NT2/D1 (cell line): Measurements from ENCODE around the gene CPED1.

Experiments used
- SUZ12 ChIP-seq: IDR thresholded peaks from 2 replicates; pipeline ENCODE4 v1.6.1; 2011; ENCODE audit not compliant: insufficient read length, insufficient read depth; ENCODE audit errors: extremely low read depth
- YY1 ChIP-seq: IDR thresholded peaks from 2 replicates; pipeline ENCODE4 v1.6.1; 2011; ENCODE audit not compliant: insufficient read length, insufficient read depth
- ZNF274 ChIP-seq: IDR thresholded peaks from 2 replicates; pipeline ENCODE4 v1.6.1; 2011; ENCODE audit warnings: mild to moderate bottlenecking, low read depth, low read length

DNA sequence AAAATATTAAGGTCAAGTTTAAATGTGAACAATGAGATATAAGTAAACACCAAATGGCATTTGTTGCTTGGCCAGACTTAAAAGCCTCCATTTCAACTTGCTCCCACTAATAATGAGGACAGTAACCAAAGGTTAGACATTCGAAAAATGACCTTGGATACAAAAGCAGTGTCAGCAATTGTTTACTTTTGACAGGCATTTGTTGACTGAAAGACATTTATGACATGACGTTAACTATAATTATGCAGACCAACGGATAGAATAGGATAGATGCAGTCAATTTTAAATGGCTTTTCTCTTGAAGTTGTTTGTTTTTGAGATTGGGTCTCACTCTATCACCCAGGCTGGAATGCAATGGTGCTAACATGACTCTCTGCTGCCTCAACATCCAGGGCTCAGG is 333.9 kb downstream of the CPED1 start:
- TF ChIP-seq SUZ12: no peak
- TF ChIP-seq YY1: no peak
- no peak for TF ChIP-seq ZNF274
